ENCODE results near the gene LINC01488.

- TF ChIP-seq, protein P1, sequence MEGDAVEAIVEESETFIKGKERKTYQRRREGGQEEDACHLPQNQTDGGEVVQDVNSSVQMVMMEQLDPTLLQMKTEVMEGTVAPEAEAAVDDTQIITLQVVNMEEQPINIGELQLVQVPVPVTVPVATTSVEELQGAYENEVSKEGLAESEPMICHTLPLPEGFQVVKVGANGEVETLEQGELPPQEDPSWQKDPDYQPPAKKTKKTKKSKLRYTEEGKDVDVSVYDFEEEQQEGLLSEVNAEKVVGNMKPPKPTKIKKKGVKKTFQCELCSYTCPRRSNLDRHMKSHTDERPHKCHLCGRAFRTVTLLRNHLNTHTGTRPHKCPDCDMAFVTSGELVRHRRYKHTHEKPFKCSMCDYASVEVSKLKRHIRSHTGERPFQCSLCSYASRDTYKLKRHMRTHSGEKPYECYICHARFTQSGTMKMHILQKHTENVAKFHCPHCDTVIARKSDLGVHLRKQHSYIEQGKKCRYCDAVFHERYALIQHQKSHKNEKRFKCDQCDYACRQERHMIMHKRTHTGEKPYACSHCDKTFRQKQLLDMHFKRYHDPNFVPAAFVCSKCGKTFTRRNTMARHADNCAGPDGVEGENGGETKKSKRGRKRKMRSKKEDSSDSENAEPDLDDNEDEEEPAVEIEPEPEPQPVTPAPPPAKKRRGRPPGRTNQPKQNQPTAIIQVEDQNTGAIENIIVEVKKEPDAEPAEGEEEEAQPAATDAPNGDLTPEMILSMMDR (conservative IDR thresholded peaks at IDR 0.05) = no peak
- no peak for TF ChIP-seq EZH2 (IDR thresholded peaks at IDR 0.05; ENCODE audit: low read depth)
These were observed 8.8 kb upstream of the LINC01488 start for GRCh38 chr11:69472541-69473275.

Data from PC-9 (cell line).